NCI-H146 (cell line): ENCODE results near the gene SVOP.
A peak's percentile ranks its signal among the peaks of the same experiment; 100 is the strongest.
"Not testable (repeated sequence)": the region's sequence is repeated elsewhere in the genome, so short reads cannot be mapped to it uniquely, and the experiment has no call there.

Source experiments
- DNase-seq: peaks from one replicate; lab custom pipeline; 2025; lab: John Stamatoyannopoulos, UW

SVOP gene

GRCh38 chr12:109029411-109029810, 8.5 kb upstream of the SVOP start:
- no peak for DNase-seq

- not testable (repeated sequence) for DNase-seq
Observed at GRCh38 chr12:109028624-109029023, 7.8 kb upstream of the SVOP start.

GRCh38 chr12:109027767-109028166, 6.9 kb upstream of the SVOP start:
- DNase-seq = no peak

- DNase-seq = peak; percentile 26
Observed at GRCh38 chr12:109020146-109020795, 597 bp downstream of the SVOP start.

GRCh38 chr12:109018296-109018695, 2.6 kb downstream of the SVOP start:
- DNase-seq = no peak

- no peak for DNase-seq
Observed at GRCh38 chr12:109016978-109017377, 3.9 kb downstream of the SVOP start.

GRCh38 chr12:109016016-109016415, 4.9 kb downstream of the SVOP start:
- no peak for DNase-seq

GRCh38 chr12:109014984-109015765, 5.7 kb downstream of the SVOP start:
- no peak for DNase-seq

- DNase-seq = no peak
Observed at GRCh38 chr12:109010259-109010658, 10.6 kb downstream of the SVOP start.

GRCh38 chr12:109009766-109010165, 11.1 kb downstream of the SVOP start:
- DNase-seq = no peak

- no peak for DNase-seq
Observed at GRCh38 chr12:109004017-109004416, 16.9 kb downstream of the SVOP start.

- DNase-seq = no peak
Observed at GRCh38 chr12:108996320-108996719, 24.5 kb downstream of the SVOP start.

GRCh38 chr12:108995370-108995992, 25.4 kb downstream of the SVOP start:
- no peak for DNase-seq

GRCh38 chr12:108990103-108990502, 30.8 kb downstream of the SVOP start:
- DNase-seq = not testable (repeated sequence)

GRCh38 chr12:108989376-108989775, 31.5 kb downstream of the SVOP start:
- no peak for DNase-seq

GRCh38 chr12:108985750-108986149, 35.1 kb downstream of the SVOP start:
- no peak for DNase-seq

GRCh38 chr12:108983227-108983626, 37.6 kb downstream of the SVOP start:
- no peak for DNase-seq

GRCh38 chr12:108982621-108983219, 38.1 kb downstream of the SVOP start:
- no peak for DNase-seq

GRCh38 chr12:108981835-108982234, 39.0 kb downstream of the SVOP start:
- DNase-seq = no peak

- DNase-seq = no peak
Observed at GRCh38 chr12:108980831-108981618, 39.8 kb downstream of the SVOP start.

GRCh38 chr12:108977360-108977759, 43.5 kb downstream of the SVOP start:
- DNase-seq = no peak

GRCh38 chr12:108975024-108975593, 45.8 kb downstream of the SVOP start:
- no peak for DNase-seq
